CD14-positive monocyte (primary cell): ENCODE measurements around the gene CRB2. TPM values are rescaled to one million over a fixed set of nuclear protein-coding genes. Genes with fewer than 3 reads are reported as not detected.

Experiments used
- DNase-seq, 3 donors: peaks; one replicate each; pipeline ENCODE4 v3.0.0-alpha.2; 2011 to 2022
- H2AFZ ChIP-seq: 2 replicates; pipeline ENCODE4 v1.6.0; 2012; ENCODE audit warnings: mild to moderate bottlenecking, low read depth, low read length, inconsistent platforms; ENCODE audit not compliant: insufficient read depth, poor library complexity, severe bottlenecking
- H3K27ac ChIP-seq, 2 donors: 1 replicate in 1 of 2; 2 replicates in 1 of 2; pipeline ENCODE4 v1.5.1; 2012 to 2013; ENCODE audit warnings: low read length in 2 of 2, control low read depth in 1 of 2, inconsistent platforms in 1 of 2, low read depth in 1 of 2, mild to moderate bottlenecking in 1 of 2
- H3K27me3 ChIP-seq, 2 donors: one replicate each; pipeline versions ENCODE4 v1.6.0 to v1.6.1; 2011 to 2013; ENCODE audit warnings: low read length in 2 of 2; ENCODE audit not compliant: control insufficient read depth in 2 of 2, insufficient read depth in 2 of 2
- H3K36me3 ChIP-seq, 2 donors: replicated peaks in 1 of 2; 1 replicate in 1 of 2; 2 replicates in 1 of 2; pipeline versions ENCODE4 v1.5.1 to v1.6.1; 2012 to 2013; ENCODE audit warnings: low read length in 2 of 2, control low read depth in 1 of 2, inconsistent platforms in 1 of 2, mild to moderate bottlenecking in 1 of 2; ENCODE audit not compliant: insufficient read depth in 2 of 2, control insufficient read depth in 1 of 2
- H3K4me1 ChIP-seq, 2 donors: 1 replicate in 1 of 2; 2 replicates in 1 of 2; pipeline versions ENCODE4 v1.5.1 to v1.6.1; 2012 to 2013; ENCODE audit warnings: low read length in 2 of 2, control low read depth in 1 of 2, inconsistent platforms in 1 of 2, mild to moderate bottlenecking in 1 of 2, moderate library complexity in 1 of 2; ENCODE audit not compliant: insufficient read depth in 2 of 2, control insufficient read depth in 1 of 2
- H3K4me2 ChIP-seq: replicated peaks from 2 replicates; pipeline ENCODE3; 2012; ENCODE audit warnings: low read length, moderate library complexity, mild to moderate bottlenecking; ENCODE audit not compliant: poor library complexity, severe bottlenecking; ENCODE audit errors: extremely low read depth
- H3K4me3 ChIP-seq, 3 experiments: fragments of 200-600 bp in 1 of 3; sonication (generic) in 1 of 3; replicated peaks in 1 of 3; 1 replicate in 2 of 3; 2 replicates in 1 of 3; pipeline ENCODE4 v1.5.1; 2011 to 2013; ENCODE audit warnings: low read length in 3 of 3, mild to moderate bottlenecking in 3 of 3, control low read depth in 2 of 3, low read depth in 2 of 3, inconsistent platforms in 1 of 3, moderate library complexity in 1 of 3
- H3K79me2 ChIP-seq: 2 replicates; pipeline ENCODE4 v1.6.0; 2012; ENCODE audit warnings: mild to moderate bottlenecking, control low read depth, inconsistent platforms, low read length, moderate library complexity; ENCODE audit not compliant: insufficient read depth
- H3K9ac ChIP-seq: 2 replicates; pipeline ENCODE4 v1.6.0; 2017; ENCODE audit warnings: low read length, mild to moderate bottlenecking; ENCODE audit not compliant: insufficient read depth, poor library complexity, severe bottlenecking
- H3K9me3 ChIP-seq, 2 donors: replicated peaks in 1 of 2; 1 replicate in 1 of 2; 2 replicates in 1 of 2; pipeline versions ENCODE4 v1.5.1 to v1.6.1; 2012 to 2013; ENCODE audit warnings: low read length in 2 of 2, control low read depth in 1 of 2; ENCODE audit not compliant: control insufficient read depth in 1 of 2, insufficient read depth in 1 of 2
- H4K20me1 ChIP-seq: 2 replicates; pipeline ENCODE4 v1.6.0; 2012; ENCODE audit warnings: mild to moderate bottlenecking, low read length, control low read depth, moderate library complexity; ENCODE audit not compliant: insufficient read depth
- H3K27ac Mint-ChIP-seq, 7 donors: one replicate each; pipeline ENCODE4 v1.8.0; 2020; ENCODE audit warnings: mild to moderate bottlenecking in 7 of 7, mixed read lengths in 7 of 7, moderate library complexity in 6 of 7, inconsistent platforms in 2 of 7
- H3K27me3 Mint-ChIP-seq, 3 donors: one replicate each; pipeline ENCODE4 v1.8.0; 2021 to 2022; ENCODE audit warnings: low read depth in 3 of 3, mild to moderate bottlenecking in 3 of 3, mixed read lengths in 3 of 3, moderate library complexity in 3 of 3, inconsistent platforms in 1 of 3
- H3K36me3 Mint-ChIP-seq, 2 donors: one replicate each; pipeline ENCODE4 v1.8.0; 2020; ENCODE audit warnings: mixed read lengths in 2 of 2, inconsistent platforms in 1 of 2, mild to moderate bottlenecking in 1 of 2
- H3K4me1 Mint-ChIP-seq: one replicate; pipeline ENCODE4 v1.8.0; 2020; ENCODE audit warnings: mild to moderate bottlenecking, mixed read lengths
- H3K4me3 Mint-ChIP-seq, 2 donors: one replicate each; pipeline ENCODE4 v1.8.0; 2020; ENCODE audit warnings: mild to moderate bottlenecking in 2 of 2, mixed read lengths in 2 of 2, moderate library complexity in 1 of 2
- H3K9me3 Mint-ChIP-seq, 7 donors: one replicate each; pipeline ENCODE4 v1.8.0; 2020 to 2022; ENCODE audit warnings: mixed read lengths in 7 of 7, mild to moderate bottlenecking in 6 of 7, moderate library complexity in 6 of 7, inconsistent platforms in 2 of 7
- CTCF ChIP-seq: fragments of 200-600 bp; IDR thresholded peaks from one replicate; pipeline ENCODE4 v1.8.0; 2022; ENCODE audit warnings: antibody characterized with exemption, mild to moderate bottlenecking
- WGBS: methylation state at CpG from one replicate; pipeline ENCODE4 v1.1.5; 2013; ENCODE audit warnings: missing lambda C conversion rate; ENCODE audit not compliant: insufficient coverage; 5-methylcytosine and 5-hydroxymethylcytosine counted together
- intact Hi-C, 2 donors: fragments of 100-400 bp; cut with micrococcal nuclease; formaldehyde crosslinking; loops; one replicate each; pipeline versions ENCODE4 v1.15.0 to v1.15.1; 2023
- polyA plus RNA-seq, 3 donors: library from polyadenylated mRNA; depleted of rRNA in 1 of 3; unstranded in 2 of 3; stranded (reverse) in 1 of 3; fragments of 300-500 nt in 2 of 3; fragments of >200 nt in 1 of 3; fragmentation: Illumina TruSeq in 2 of 3; gene quantifications; 1 replicate in 2 of 3; 2 replicates in 1 of 3; pipeline ENCODE4 v1.2.3, GENCODE V29; 2012 to 2021

The CRB2 gene
- polyA plus RNA-seq, 3 donors: not detected

GRCh38 chr9:123319541-123320339 lies 36.3 kb upstream of the CRB2 start:
- Histone ChIP-seq H3K4me2 (no peak overlapping the region), H3K27me3 (no peaks in the 10 kb centered on the region), H3K9ac (no peak overlapping the region), H3K79me2 (no peaks in the 10 kb centered on the region), H4K20me1 (no peaks in the 10 kb centered on the region), H3K4me3 (no peak overlapping the region), H3K9me3 (no peaks in the 10 kb centered on the region), H3K27ac (no peak overlapping the region), H2AFZ (no peak overlapping the region), H3K36me3 (no peaks in the 10 kb centered on the region), H3K4me1 (peaks cover 10 to 25% of the 10 kb centered on the region in 2 donors)
- peaks cover 4 to 11% (median 4%) of the 10 kb centered on the region in 3 donors for H3K27me3 Mint-ChIP-seq
- peaks cover 46% of the 10 kb centered on the region for H3K4me1 Mint-ChIP-seq
- no peak for DNase-seq
- H3K36me3 Mint-ChIP-seq: no peaks in the 10 kb centered on the region
- H3K27ac Mint-ChIP-seq: no peak overlapping the region
- no peaks in the 10 kb centered on the region for H3K9me3 Mint-ChIP-seq
- WGBS: 90% methylated on average over 10 of the region's 14 CpGs
- intact Hi-C loops: no loop called here
- no peak overlapping the region for H3K4me3 Mint-ChIP-seq
- TF ChIP-seq CTCF: no peak

- WGBS: 96% methylated on average over 3 of the region's 5 CpGs
These were observed 35.2 kb upstream of the CRB2 start for GRCh38 chr9:123320814-123321213.

More at GRCh38 chr9:123320814-123321213, 35.2 kb upstream of the CRB2 start:
- TF ChIP-seq CTCF: no peak
- Histone ChIP-seq H3K4me3 (no peak overlapping the region), H4K20me1 (no peaks in the 10 kb centered on the region), H3K9me3 (no peaks in the 10 kb centered on the region), H3K27me3 (no peaks in the 10 kb centered on the region), H3K4me2 (no peak overlapping the region), H3K36me3 (no peaks in the 10 kb centered on the region), H3K4me1 (peaks cover 10 to 25% of the 10 kb centered on the region in 2 donors), H3K79me2 (no peaks in the 10 kb centered on the region), H3K9ac (no peak overlapping the region), H2AFZ (no peak overlapping the region), H3K27ac (no peak overlapping the region)
- Mint-ChIP-seq H3K27ac (no peak overlapping the region), H3K36me3 (no peaks in the 10 kb centered on the region), H3K4me3 (no peak overlapping the region), H3K4me1 (peaks cover 43% of the 10 kb centered on the region), H3K9me3 (no peaks in the 10 kb centered on the region), H3K27me3 (peaks cover 7 to 9% (median 9%) of the 10 kb centered on the region in 3 donors)
- intact Hi-C loops: no loop called here
- DNase-seq: no peak
